Esophagus mucosa (tissue), 1 donor: ENCODE data around the gene CFP. TPM values are rescaled to one million over a fixed set of nuclear protein-coding genes. Genes with fewer than 3 reads are reported as not detected.
"Not testable (repeated sequence)": the region's sequence is repeated elsewhere in the genome, so short reads cannot be mapped to it uniquely, and the experiment has no call there.

Source experiments
- ATAC-seq: fragments of 200-7000 bp; cut with Tn5 transposase; one replicate; pipeline ENCODE4 v1.9.1; 2020
- total RNA-seq: library from RNA; stranded (reverse); gene quantifications from one replicate; pipeline ENCODE4 v1.2.4, GENCODE V29; 2023
- donor health status: DM: yes; HTN: yes; CAD: no.

The CFP gene
- total RNA-seq, 1 donor from 2014 or later: 0.48 TPM

DNA sequence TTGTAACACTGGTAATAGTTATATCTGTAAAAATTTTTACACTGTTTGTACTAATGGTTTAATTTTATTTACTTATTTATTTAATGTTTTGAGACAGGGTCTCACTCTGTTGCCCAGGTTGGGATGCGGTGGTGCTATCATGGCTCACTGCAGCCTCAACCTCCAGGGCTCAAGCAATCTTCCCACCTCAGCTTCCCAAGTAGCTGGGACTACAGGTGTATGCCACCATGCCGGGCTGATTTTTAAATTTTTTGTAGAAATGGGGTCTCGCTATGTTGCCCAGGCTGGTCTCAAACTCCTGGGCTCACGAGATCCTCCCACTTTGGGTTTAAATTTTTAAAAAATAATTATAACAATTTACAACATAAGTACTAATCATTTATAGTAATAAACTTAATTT, 26.6 kb downstream of the CFP start:
- not testable (repeated sequence) for ATAC-seq

DNA sequence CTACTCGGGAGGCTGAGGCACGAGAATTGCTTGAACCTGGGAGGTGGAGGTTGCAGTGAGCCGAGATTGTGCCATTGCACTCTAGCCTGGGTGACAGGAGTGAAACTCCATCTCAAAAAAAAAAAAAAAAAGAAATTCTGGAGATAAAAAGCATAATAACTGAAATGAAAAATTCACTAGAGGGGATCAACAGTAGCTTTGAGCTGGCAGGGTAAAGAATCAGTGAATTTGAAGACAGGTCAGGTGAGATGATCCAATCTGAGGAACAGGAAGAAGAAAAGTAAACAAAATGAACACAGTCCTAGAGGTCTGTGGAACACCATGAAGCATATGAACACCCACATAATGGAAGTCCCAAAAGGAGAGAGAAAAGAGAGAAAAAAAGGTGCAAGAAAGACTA, 32.5 kb downstream of the CFP start:
- no peak for ATAC-seq

DNA sequence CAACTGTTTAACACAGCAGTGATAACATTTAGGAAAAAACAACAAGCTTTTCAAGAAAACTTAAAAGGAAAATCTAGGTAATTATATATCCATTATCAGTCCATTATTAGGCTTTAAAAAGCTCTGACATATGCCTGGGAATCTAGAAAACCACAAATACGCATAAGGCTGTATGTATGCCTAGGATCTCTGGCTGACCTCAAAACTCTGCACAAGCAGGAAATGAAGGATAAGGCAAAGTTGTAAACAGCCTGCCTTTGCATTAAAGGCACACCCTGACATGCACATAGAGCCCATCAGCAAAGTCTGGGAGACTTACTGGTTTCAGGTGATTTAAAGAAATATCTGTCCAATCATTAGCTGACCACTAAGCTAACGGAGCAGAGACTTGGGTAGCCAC, 33.5 kb downstream of the CFP start:
- ATAC-seq: no peak

DNA sequence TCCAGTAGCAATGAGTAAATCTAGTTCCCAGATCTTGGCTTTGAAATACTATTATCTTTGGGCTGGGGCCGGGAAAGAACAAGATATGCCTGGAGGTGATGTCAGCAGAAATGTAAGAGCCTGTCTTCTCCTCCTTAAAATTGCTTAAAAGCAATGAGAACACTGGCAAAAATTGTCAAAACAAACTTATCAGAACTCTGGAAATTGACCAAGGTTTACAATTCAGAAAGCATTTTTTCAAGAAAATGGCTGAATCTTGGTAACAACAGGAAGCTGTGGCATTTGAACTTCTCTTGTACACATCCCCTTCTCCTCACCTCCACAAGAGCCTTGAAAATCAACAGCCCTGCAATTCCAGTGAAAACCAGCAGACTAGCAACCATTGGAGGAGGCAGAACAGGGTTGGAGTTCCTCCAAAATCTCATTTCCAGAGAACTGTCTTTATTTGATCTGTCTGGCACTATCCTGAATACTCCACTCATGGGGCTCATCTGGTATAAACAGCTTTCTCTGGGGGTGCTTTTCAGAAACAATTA, 33.9 kb downstream of the CFP start:
- no peak for ATAC-seq

GRCh38 chrX:47593522-47593921, 36.2 kb downstream of the CFP start:
- no peak for ATAC-seq

GRCh38 chrX:47590984-47591383, 38.7 kb downstream of the CFP start:
- ATAC-seq: no peak

DNA sequence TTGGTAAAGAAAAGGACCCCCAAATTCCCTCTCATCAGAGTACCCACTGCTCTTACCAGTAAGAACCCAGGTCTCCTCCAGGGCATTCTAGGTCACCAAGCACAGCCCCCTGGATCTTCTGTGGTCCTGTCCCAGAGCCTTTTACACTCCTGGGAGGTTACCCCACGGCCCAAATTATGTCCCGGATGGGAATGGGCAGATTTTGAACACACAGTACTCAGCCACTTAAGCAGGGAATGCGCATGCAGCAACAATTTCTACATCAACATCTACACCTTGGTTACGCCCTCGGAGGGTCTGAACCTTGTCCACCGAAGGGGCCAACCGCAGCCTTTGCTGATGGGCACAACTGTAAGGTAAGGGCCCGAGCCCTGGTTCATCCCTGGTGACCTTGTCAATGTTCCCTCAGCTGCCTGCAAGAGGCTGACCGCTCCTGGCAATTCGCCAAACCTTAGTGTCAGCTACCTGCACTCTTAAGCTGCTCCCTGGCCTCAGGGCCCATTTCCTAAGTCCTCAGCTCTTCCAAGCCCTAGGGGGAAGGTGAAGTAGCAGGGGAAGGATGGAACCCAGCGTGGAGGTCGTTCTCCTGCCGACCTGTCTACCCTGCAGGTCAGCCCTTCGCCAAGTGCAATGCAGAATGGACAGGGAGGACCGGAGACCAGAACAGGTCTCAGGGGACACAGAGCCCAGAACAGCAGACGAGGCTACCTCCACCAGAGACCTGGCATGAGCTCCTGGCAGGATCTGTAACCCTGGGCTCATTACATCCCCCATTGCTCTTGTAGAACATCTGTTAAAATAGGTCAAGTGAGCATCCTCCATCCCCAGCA, 41.6 kb downstream of the CFP start:
- ATAC-seq: no peak

- no peak for ATAC-seq
These were observed 42.4 kb downstream of the CFP start for GRCh38 chrX:47587091-47587891.

GRCh38 chrX:47586043-47586787, 43.5 kb downstream of the CFP start:
- no peak for ATAC-seq

- no peak for ATAC-seq
These were observed 44.5 kb downstream of the CFP start for GRCh38 chrX:47585273-47585672.

DNA sequence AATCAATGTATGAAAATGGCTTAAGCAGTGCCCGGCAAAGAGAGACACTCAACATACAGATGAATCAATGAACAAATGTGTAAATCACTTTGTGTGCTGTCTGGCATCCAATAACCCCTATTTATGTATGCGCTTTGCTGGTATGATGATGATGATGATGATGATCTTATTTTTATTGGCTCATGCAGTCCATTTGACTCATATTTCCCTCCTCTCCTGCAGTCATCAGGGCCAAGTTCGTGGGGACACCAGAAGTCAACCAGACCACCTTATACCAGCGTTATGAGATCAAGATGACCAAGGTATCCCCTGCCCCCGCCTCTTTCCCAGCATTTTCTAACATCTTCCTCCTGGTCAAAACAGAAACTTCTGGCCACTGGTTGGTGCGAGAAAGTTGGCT, 45.0 kb downstream of the CFP start:
- no peak for ATAC-seq

DNA sequence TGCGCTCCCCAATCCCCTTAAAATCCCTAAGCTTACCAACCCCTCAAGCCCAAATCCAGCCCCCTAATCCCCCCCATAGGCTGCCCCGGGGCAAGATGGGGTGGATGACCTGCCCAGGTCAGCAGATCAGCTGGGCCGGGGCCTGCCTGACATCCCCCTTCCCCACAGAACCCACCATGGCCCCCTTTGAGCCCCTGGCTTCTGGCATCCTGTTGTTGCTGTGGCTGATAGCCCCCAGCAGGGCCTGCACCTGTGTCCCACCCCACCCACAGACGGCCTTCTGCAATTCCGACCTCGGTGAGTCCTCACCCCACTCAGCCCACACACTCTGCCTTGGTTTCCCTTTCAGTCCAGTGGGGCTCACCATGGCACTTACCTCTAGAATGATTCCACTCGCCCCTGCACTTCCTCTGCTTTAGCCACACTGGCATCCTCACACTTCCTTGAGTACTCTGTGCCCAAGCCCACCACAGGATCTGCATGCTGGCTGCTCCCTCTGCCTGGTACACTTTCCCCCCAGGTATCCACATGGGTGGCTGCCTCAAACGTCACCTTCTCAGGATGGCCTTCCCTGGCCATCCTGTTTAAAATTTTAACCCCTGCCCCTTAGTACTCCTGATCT, 46.4 kb downstream of the CFP start:
- ATAC-seq: no peak

- peak; percentile 90 for ATAC-seq
These were observed 47.7 kb downstream of the CFP start, which contains the start of gene TIMP1 for GRCh38 chrX:47581731-47582647. TSS of gene TIMP1 (plus strand) at chrX:47582436. CDS start at chrX:47583416, 980 bp downstream.

- peak; percentile 17 for ATAC-seq
These were observed 50.2 kb downstream of the CFP start for GRCh38 chrX:47579537-47579936.

DNA sequence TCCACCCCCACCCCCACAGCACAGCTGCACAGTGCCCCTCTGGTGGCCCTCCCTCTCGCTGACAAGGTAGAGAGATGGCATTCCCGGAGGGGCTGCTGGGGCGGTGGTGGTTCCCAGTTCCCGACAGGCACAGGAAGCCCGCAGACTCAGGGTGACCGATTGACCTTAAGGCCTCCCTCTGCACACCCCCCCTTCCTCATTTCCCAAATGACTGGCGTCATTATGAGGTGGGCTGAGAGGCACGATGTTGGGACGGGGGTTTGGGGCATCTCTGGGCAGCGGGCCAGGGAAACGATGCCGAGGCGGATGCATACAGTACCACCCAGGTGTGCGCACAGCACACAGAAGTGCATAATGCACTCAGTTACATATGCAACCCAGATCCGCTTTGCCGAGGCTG, 51.0 kb downstream of the CFP start:
- no peak for ATAC-seq

GRCh38 chrX:47577901-47578300, 51.8 kb downstream of the CFP start:
- no peak for ATAC-seq

GRCh38 chrX:47577424-47577823, 52.3 kb downstream of the CFP start:
- no peak for ATAC-seq

GRCh38 chrX:47576021-47576898, 53.5 kb downstream of the CFP start:
- ATAC-seq: no peak

GRCh38 chrX:47574547-47575301, 55.0 kb downstream of the CFP start:
- ATAC-seq: no peak
